GM19043 (cell line): ENCODE data around the gene CLDN25.

ENCODE experiments used
- ATAC-seq: cut with Tn5 transposase; IDR thresholded peaks from one replicate; pipeline ENCODE4 v1.9.1; 2021; ENCODE audit warnings: low read depth; ENCODE audit not compliant: unreplicated experiment

Gene CLDN25

DNA sequence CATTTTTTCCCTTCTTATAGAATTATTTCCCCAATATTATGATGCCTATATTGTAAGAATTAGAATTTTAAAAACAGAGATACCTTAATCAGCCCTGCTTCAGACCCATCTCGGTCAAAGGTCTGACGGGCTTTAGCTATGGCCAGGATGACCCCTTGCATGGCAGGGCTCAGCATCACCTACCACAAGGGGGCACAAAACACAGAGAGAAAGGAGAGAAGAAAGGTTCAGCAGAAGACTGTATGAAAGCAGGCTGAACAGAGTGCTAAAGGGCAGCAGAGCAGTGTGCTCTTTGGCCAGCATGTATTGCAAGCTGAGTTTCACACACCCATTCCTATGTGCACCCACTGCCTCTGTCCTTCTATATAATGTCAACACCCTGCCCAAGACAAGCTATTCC lies 26.8 kb downstream of the CLDN25 start:
- ATAC-seq, result no peak

DNA sequence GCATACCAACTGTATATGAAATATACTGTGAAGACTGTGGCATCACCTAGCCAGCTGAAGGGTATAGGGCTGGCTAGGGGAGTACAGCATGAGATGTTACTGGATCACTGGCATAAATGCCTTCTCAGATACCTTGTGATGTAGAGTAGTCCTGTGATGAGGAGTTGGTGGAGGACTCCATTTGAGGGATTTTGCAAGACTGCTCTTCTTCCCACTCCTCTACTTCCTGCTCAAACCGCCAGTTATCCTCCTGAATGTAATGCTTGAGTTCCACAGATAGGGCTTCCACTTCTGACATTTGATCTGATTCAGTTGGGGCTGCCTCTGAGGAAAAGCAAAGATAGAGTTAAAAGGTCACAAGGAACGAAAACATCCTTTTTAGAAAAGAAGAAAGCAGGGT lies 29.3 kb downstream of the CLDN25 start:
- ATAC-seq, result no peak

- no peak for ATAC-seq
These were observed 34.6 kb downstream of the CLDN25 start for GRCh38 chr11:113814181-113814580.

DNA sequence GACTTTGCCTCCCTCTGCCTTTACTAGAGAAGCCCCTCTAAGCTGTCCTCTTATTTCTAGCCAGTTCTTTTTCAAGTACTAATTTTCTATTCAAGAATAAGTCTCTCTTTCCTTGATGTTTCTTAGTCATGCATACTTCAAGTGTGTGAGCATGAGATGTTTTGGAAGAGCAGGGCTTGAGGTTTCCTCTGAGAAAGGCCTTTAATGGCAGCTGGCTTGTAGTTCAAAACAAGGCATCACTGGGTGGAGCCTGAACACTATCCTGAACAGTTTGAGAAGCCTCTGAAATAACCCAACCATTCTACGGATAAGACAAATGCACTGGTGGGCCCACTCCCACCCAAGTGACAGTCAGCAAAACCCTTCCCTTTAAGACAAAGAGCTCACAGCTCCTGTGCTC lies 37.6 kb downstream of the CLDN25 start:
- ATAC-seq, result no peak

GRCh38 chr11:113817626-113818025 lies 38.0 kb downstream of the CLDN25 start:
- ATAC-seq, result no peak

GRCh38 chr11:113818426-113818825 lies 38.8 kb downstream of the CLDN25 start:
- no peak for ATAC-seq

GRCh38 chr11:113827477-113827876 lies 47.9 kb downstream of the CLDN25 start:
- ATAC-seq, result no peak

DNA sequence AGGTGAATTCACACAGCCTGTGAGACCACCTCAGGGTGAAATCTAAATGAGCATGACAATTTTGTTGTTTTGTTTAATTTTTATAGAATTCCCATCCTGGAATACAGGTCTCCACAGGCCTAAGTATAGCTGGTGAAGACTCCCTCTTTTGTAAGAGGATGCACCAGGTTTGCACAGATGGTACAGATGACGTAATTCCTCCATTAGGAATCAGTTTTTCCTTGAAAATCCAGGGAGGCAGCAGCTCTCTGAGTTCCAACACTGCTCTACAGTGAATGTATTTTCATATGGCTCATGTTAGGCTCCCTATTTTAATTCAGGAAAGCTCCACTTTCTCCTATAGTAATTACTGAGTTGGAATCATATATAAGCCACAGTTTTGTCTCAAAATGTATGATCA lies 48.6 kb downstream of the CLDN25 start:
- no peak for ATAC-seq

DNA sequence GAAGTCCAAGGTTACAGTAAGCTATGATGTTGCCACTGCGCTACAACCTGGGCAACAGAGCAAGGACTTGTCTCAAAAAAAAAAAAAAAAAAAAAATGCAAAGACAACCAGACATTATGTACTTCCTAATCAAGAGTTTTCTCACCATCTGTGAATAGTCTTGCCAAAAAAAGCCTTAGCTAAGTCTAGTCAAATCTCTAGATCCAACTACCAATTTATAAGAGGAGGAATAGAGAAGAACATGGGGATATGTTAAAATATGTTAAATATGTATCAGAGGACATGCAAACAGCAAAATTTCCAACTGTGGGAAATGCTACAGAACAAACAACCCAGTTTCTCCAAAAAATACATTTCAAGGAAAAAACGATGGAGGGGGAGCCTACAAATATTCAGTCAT lies 50.2 kb downstream of the CLDN25 start:
- ATAC-seq, result no peak
